ENCODE data around the gene ADAMTS16.

Gene ADAMTS16

GRCh38 chr5:5270958-5271785, 131.0 kb downstream of the ADAMTS16 start:
- in situ Hi-C loops (cut with HindIII; ENCODE audit: low pct_ligation_motif_present, low pct_unique_long_range_greater_than_20kb, low sequenced_read_pairs), result no loop called here
- peak; percentile 87 for DNase-seq

- DNase-seq, result no peak
- in situ Hi-C loops (cut with HindIII; ENCODE audit: low pct_ligation_motif_present, low pct_unique_long_range_greater_than_20kb, low sequenced_read_pairs), result no loop called here
Measured at GRCh38 chr5:5271786-5272321, 131.7 kb downstream of the ADAMTS16 start.

- DNase-seq, result no peak
- in situ Hi-C loops (cut with HindIII; ENCODE audit: low pct_ligation_motif_present, low pct_unique_long_range_greater_than_20kb, low sequenced_read_pairs), result no loop called here
Measured at GRCh38 chr5:5273398-5273797, 133.3 kb downstream of the ADAMTS16 start.

GRCh38 chr5:5273976-5274375, 133.8 kb downstream of the ADAMTS16 start:
- DNase-seq, result no peak
- in situ Hi-C loops (cut with HindIII; ENCODE audit: low pct_ligation_motif_present, low pct_unique_long_range_greater_than_20kb, low sequenced_read_pairs), result no loop called here

- no peak for DNase-seq
- in situ Hi-C loops (cut with HindIII; ENCODE audit: low pct_ligation_motif_present, low pct_unique_long_range_greater_than_20kb, low sequenced_read_pairs), result no loop called here
Measured at GRCh38 chr5:5275211-5275610, 135.1 kb downstream of the ADAMTS16 start.

- DNase-seq, result no peak
- in situ Hi-C loops (cut with HindIII; ENCODE audit: low pct_ligation_motif_present, low pct_unique_long_range_greater_than_20kb, low sequenced_read_pairs), result no loop called here
Measured at GRCh38 chr5:5276430-5276829, 136.3 kb downstream of the ADAMTS16 start.

GRCh38 chr5:5276951-5277517, 136.9 kb downstream of the ADAMTS16 start:
- in situ Hi-C loops (cut with HindIII; ENCODE audit: low pct_ligation_motif_present, low pct_unique_long_range_greater_than_20kb, low sequenced_read_pairs), result no loop called here
- no peak for DNase-seq

- in situ Hi-C loops (cut with HindIII; ENCODE audit: low pct_ligation_motif_present, low pct_unique_long_range_greater_than_20kb, low sequenced_read_pairs), result no loop called here
- no peak for DNase-seq
Measured at GRCh38 chr5:5278201-5278814, 138.2 kb downstream of the ADAMTS16 start.

- DNase-seq, result no peak
- in situ Hi-C loops (cut with HindIII; ENCODE audit: low pct_ligation_motif_present, low pct_unique_long_range_greater_than_20kb, low sequenced_read_pairs), result no loop called here
Measured at GRCh38 chr5:5278815-5279381, 138.8 kb downstream of the ADAMTS16 start.

GRCh38 chr5:5285906-5286305, 145.8 kb downstream of the ADAMTS16 start:
- in situ Hi-C loops (cut with HindIII; ENCODE audit: low pct_ligation_motif_present, low pct_unique_long_range_greater_than_20kb, low sequenced_read_pairs), result no loop called here

GRCh38 chr5:5287419-5287818, 147.3 kb downstream of the ADAMTS16 start:
- DNase-seq, result no peak
- in situ Hi-C loops (cut with HindIII; ENCODE audit: low pct_ligation_motif_present, low pct_unique_long_range_greater_than_20kb, low sequenced_read_pairs), result no loop called here

More at GRCh38 chr5:5285906-5286305, 145.8 kb downstream of the ADAMTS16 start:
- no peak for DNase-seq

GRCh38 chr5:5288201-5288600, 148.1 kb downstream of the ADAMTS16 start:
- in situ Hi-C loops (cut with HindIII; ENCODE audit: low pct_ligation_motif_present, low pct_unique_long_range_greater_than_20kb, low sequenced_read_pairs), result no loop called here
- no peak for DNase-seq

GRCh38 chr5:5289537-5289936, 149.4 kb downstream of the ADAMTS16 start:
- no peak for DNase-seq
- in situ Hi-C loops (cut with HindIII; ENCODE audit: low pct_ligation_motif_present, low pct_unique_long_range_greater_than_20kb, low sequenced_read_pairs), result no loop called here

GRCh38 chr5:5290674-5291334, 150.7 kb downstream of the ADAMTS16 start:
- in situ Hi-C loops (cut with HindIII; ENCODE audit: low pct_ligation_motif_present, low pct_unique_long_range_greater_than_20kb, low sequenced_read_pairs), result no loop called here
- no peak for DNase-seq

- no peak for DNase-seq
- in situ Hi-C loops (cut with HindIII; ENCODE audit: low pct_ligation_motif_present, low pct_unique_long_range_greater_than_20kb, low sequenced_read_pairs), result no loop called here
Measured at GRCh38 chr5:5291357-5291756, 151.2 kb downstream of the ADAMTS16 start.

GRCh38 chr5:5293029-5293428, 152.9 kb downstream of the ADAMTS16 start:
- no peak for DNase-seq
- in situ Hi-C loops (cut with HindIII; ENCODE audit: low pct_ligation_motif_present, low pct_unique_long_range_greater_than_20kb, low sequenced_read_pairs), result no loop called here

GRCh38 chr5:5294429-5294828, 154.3 kb downstream of the ADAMTS16 start:
- DNase-seq, result no peak
- in situ Hi-C loops (cut with HindIII; ENCODE audit: low pct_ligation_motif_present, low pct_unique_long_range_greater_than_20kb, low sequenced_read_pairs), result no loop called here

- in situ Hi-C loops (cut with HindIII; ENCODE audit: low pct_ligation_motif_present, low pct_unique_long_range_greater_than_20kb, low sequenced_read_pairs), result no loop called here
- DNase-seq, result no peak
Measured at GRCh38 chr5:5295351-5295750, 155.2 kb downstream of the ADAMTS16 start.

GRCh38 chr5:5296051-5296450, 155.9 kb downstream of the ADAMTS16 start:
- DNase-seq, result no peak
- in situ Hi-C loops (cut with HindIII; ENCODE audit: low pct_ligation_motif_present, low pct_unique_long_range_greater_than_20kb, low sequenced_read_pairs), result no loop called here

Data from ACHN (cell line).